ENCODE measurements around the gene BARX2.
"Not testable (repeated sequence)": the region's sequence is repeated elsewhere in the genome, so short reads cannot be mapped to it uniquely, and the experiment has no call there.

GRCh38 chr11:129327708-129328107 is 47.9 kb upstream of the BARX2 start:
- TF ChIP-seq TAF1, POU2F2, POLR2A, POLR2AphosphoS5, SPI1 (IDR thresholded peaks at IDR 0.05; ENCODE audit: low read depth, low read length): not testable (repeated sequence)

Data from GM12891 (cell line).